KOPT-K1 (cell line): ENCODE data around the gene SMTNL2.
"Not testable (repeated sequence)": the region's sequence is repeated elsewhere in the genome, so short reads cannot be mapped to it uniquely, and the experiment has no call there.

Experiments used
- H3K27ac ChIP-seq: fragments of 200-600 bp; sonication (generic); 2 replicates; pipeline ENCODE4 v1.5.1; 2016; ENCODE audit warnings: antibody characterized with exemption, mild to moderate bottlenecking, low read depth, low read length; ENCODE audit not compliant: poor library complexity, severe bottlenecking
- H3K36me3 ChIP-seq: fragments of 200-600 bp; sonication (generic); 2 replicates; pipeline ENCODE4 v1.5.1; 2017; ENCODE audit warnings: antibody characterized with exemption, mild to moderate bottlenecking, low read length, moderate library complexity; ENCODE audit not compliant: insufficient read depth
- H3K9me3 ChIP-seq: fragments of 200-600 bp; sonication (generic); 2 replicates; pipeline ENCODE4 v1.5.1; 2017; ENCODE audit warnings: antibody characterized with exemption, low read length, mild to moderate bottlenecking; ENCODE audit not compliant: insufficient read depth, poor library complexity, severe bottlenecking

The SMTNL2 gene

GRCh38 chr17:4565209-4566141 is 18.9 kb upstream of the SMTNL2 start:
- H3K9me3 ChIP-seq, result no peaks in the 10 kb centered on the region
- no peaks in the 10 kb centered on the region for H3K36me3 ChIP-seq
- H3K27ac ChIP-seq, result peak overlapping the region; percentile 10

GRCh38 chr17:4566785-4567184 is 17.5 kb upstream of the SMTNL2 start:
- Histone ChIP-seq H3K36me3 (no peaks in the 10 kb centered on the region), H3K9me3 (no peaks in the 10 kb centered on the region), H3K27ac (no peak overlapping the region)

GRCh38 chr17:4569591-4569990 is 14.7 kb upstream of the SMTNL2 start:
- Histone ChIP-seq H3K27ac (no peak overlapping the region), H3K9me3 (no peaks in the 10 kb centered on the region), H3K36me3 (no peaks in the 10 kb centered on the region)

- H3K9me3 ChIP-seq, result no peaks in the 10 kb centered on the region
- no peak overlapping the region for H3K27ac ChIP-seq
- H3K36me3 ChIP-seq, result no peaks in the 10 kb centered on the region
Observed at GRCh38 chr17:4572131-4572530, 12.2 kb upstream of the SMTNL2 start.

GRCh38 chr17:4573115-4573514 is 11.2 kb upstream of the SMTNL2 start:
- no peak overlapping the region for H3K27ac ChIP-seq
- H3K36me3 ChIP-seq, result no peaks in the 10 kb centered on the region
- no peaks in the 10 kb centered on the region for H3K9me3 ChIP-seq

- Histone ChIP-seq H3K36me3 (no peaks in the 10 kb centered on the region), H3K27ac (no peak overlapping the region), H3K9me3 (no peaks in the 10 kb centered on the region)
Observed at GRCh38 chr17:4573669-4574068, 10.7 kb upstream of the SMTNL2 start.

GRCh38 chr17:4574448-4575045 is 9.8 kb upstream of the SMTNL2 start:
- no peak overlapping the region for H3K27ac ChIP-seq

GRCh38 chr17:4576161-4576558 is 8.2 kb upstream of the SMTNL2 start:
- Histone ChIP-seq H3K27ac (no peak overlapping the region), H3K9me3 (no peaks in the 10 kb centered on the region)

More at GRCh38 chr17:4574448-4575045, 9.8 kb upstream of the SMTNL2 start:
- H3K9me3 ChIP-seq, result no peaks in the 10 kb centered on the region
- H3K36me3 ChIP-seq, result no peaks in the 10 kb centered on the region

GRCh38 chr17:4576729-4577322 is 7.5 kb upstream of the SMTNL2 start:
- Histone ChIP-seq H3K27ac (no peak overlapping the region), H3K9me3 (no peaks in the 10 kb centered on the region), H3K36me3 (no peaks in the 10 kb centered on the region)

More at GRCh38 chr17:4576161-4576558, 8.2 kb upstream of the SMTNL2 start:
- no peaks in the 10 kb centered on the region for H3K36me3 ChIP-seq

- Histone ChIP-seq H3K9me3 (no peaks in the 10 kb centered on the region), H3K36me3 (no peaks in the 10 kb centered on the region), H3K27ac (no peak overlapping the region)
Observed at GRCh38 chr17:4577386-4577993, 6.8 kb upstream of the SMTNL2 start.

- not testable (repeated sequence) for H3K36me3 ChIP-seq, H3K27ac ChIP-seq, H3K9me3 ChIP-seq
Observed at GRCh38 chr17:4578349-4578748, 6.0 kb upstream of the SMTNL2 start.

GRCh38 chr17:4579678-4580077 is 4.7 kb upstream of the SMTNL2 start:
- Histone ChIP-seq H3K9me3 (no peaks in the 10 kb centered on the region), H3K27ac (no peak overlapping the region), H3K36me3 (no peaks in the 10 kb centered on the region)

GRCh38 chr17:4580291-4580690 is 4.0 kb upstream of the SMTNL2 start:
- Histone ChIP-seq H3K9me3 (no peaks in the 10 kb centered on the region), H3K27ac (no peak overlapping the region), H3K36me3 (no peaks in the 10 kb centered on the region)

- Histone ChIP-seq H3K36me3 (no peaks in the 10 kb centered on the region), H3K9me3 (no peaks in the 10 kb centered on the region), H3K27ac (no peak overlapping the region)
Observed at GRCh38 chr17:4582101-4582501, 2.2 kb upstream of the SMTNL2 start.

GRCh38 chr17:4582691-4583090 is 1.6 kb upstream of the SMTNL2 start:
- Histone ChIP-seq H3K27ac (no peak overlapping the region), H3K36me3 (no peaks in the 10 kb centered on the region)

More at GRCh38 chr17:4582691-4583090, 1.6 kb upstream of the SMTNL2 start:
- H3K9me3 ChIP-seq, result no peaks in the 10 kb centered on the region
